ENCODE measurements around the gene DACT3.

DACT3 gene

GRCh38 chr19:46661020-46661731, at the start of gene DACT3:
Gene DACT3, minus strand, starts transcription at chr19:46661182. Its CDS starts 118 bp downstream, at chr19:46661064.
- DNase-seq, result peak; percentile 100

GRCh38 chr19:46710687-46711086, 49.7 kb upstream of the DACT3 start:
- no peak for DNase-seq

- peak in 1 of 2 donors; percentile 26 for DNase-seq
Measured at GRCh38 chr19:46704379-46705076, 43.5 kb upstream of the DACT3 start.

- DNase-seq, result no peak
Measured at GRCh38 chr19:46700704-46701103, 39.7 kb upstream of the DACT3 start.

- no peak for DNase-seq
Measured at GRCh38 chr19:46698395-46699321, 37.7 kb upstream of the DACT3 start.

- peak; percentile 16 to 41 for DNase-seq
Measured at GRCh38 chr19:46697204-46697960, 36.4 kb upstream of the DACT3 start.

GRCh38 chr19:46696866-46697203, 35.9 kb upstream of the DACT3 start:
- no peak for DNase-seq

- no peak for DNase-seq
Measured at GRCh38 chr19:46696052-46696451, 35.1 kb upstream of the DACT3 start.

- DNase-seq, result no peak
Measured at GRCh38 chr19:46693760-46694159, 32.8 kb upstream of the DACT3 start.

GRCh38 chr19:46692918-46693722, 32.1 kb upstream of the DACT3 start:
- no peak for DNase-seq

- no peak for DNase-seq
Measured at GRCh38 chr19:46691948-46692347, 31.0 kb upstream of the DACT3 start.

- DNase-seq, result no peak
Measured at GRCh38 chr19:46691104-46691503, 30.1 kb upstream of the DACT3 start.

GRCh38 chr19:46689358-46689757, 28.4 kb upstream of the DACT3 start:
- DNase-seq, result no peak

- no peak for DNase-seq
Measured at GRCh38 chr19:46687438-46688145, 26.6 kb upstream of the DACT3 start.

- no peak for DNase-seq
Measured at GRCh38 chr19:46685189-46685588, 24.2 kb upstream of the DACT3 start.

GRCh38 chr19:46678110-46678732, 17.2 kb upstream of the DACT3 start:
- DNase-seq, result no peak

- DNase-seq, result no peak
Measured at GRCh38 chr19:46674416-46675178, 13.6 kb upstream of the DACT3 start.

- DNase-seq, result no peak
Measured at GRCh38 chr19:46670813-46671212, 9.8 kb upstream of the DACT3 start.

GRCh38 chr19:46668662-46669061, 7.7 kb upstream of the DACT3 start:
- no peak for DNase-seq

- DNase-seq, result no peak
Measured at GRCh38 chr19:46665072-46665471, 4.1 kb upstream of the DACT3 start.
